Activated CD8-positive, alpha-beta T cell treated with anti-CD3 and anti-CD28 coated beads for 36 hours (primary cell): ENCODE data around the gene GALT. TPM values are rescaled to one million over a fixed set of nuclear protein-coding genes. Genes with fewer than 3 reads are reported as not detected.

ENCODE experiments used
- ATAC-seq: fragments of 200-7000 bp; cut with Tn5 transposase; one replicate; pipeline ENCODE4 v1.10.0; 2021; ENCODE audit warnings: mild to moderate bottlenecking, moderate library complexity
- CTCF ChIA-PET: fragments of 350-600 bp; sonication (Branson Sonifier 250); formaldehyde crosslinking; loops from one replicate; lab custom pipeline; 2021; ENCODE audit warnings: antibody characterized with exemption; lab: Charles Lee
- POLR2A ChIA-PET: fragments of 350-600 bp; sonication (Branson Sonifier 250); formaldehyde crosslinking; loops from one replicate; lab custom pipeline; 2021; ENCODE audit warnings: antibody characterized with exemption; lab: Charles Lee
- DNase-seq: peaks from one replicate; pipeline ENCODE4 v3.0.0-alpha.2; 2020
- H3K27ac Mint-ChIP-seq: one replicate; pipeline ENCODE4 v1.8.0; 2021; ENCODE audit warnings: mild to moderate bottlenecking, mixed read lengths
- H3K27me3 Mint-ChIP-seq: one replicate; pipeline ENCODE4 v1.8.0; 2021; ENCODE audit warnings: mixed read lengths
- H3K36me3 Mint-ChIP-seq: one replicate; pipeline ENCODE4 v1.8.0; 2021; ENCODE audit warnings: low read depth, mixed read lengths
- H3K4me1 Mint-ChIP-seq: one replicate; pipeline ENCODE4 v1.8.0; 2021; ENCODE audit warnings: low read depth, mixed read lengths
- H3K4me3 Mint-ChIP-seq: one replicate; pipeline ENCODE4 v1.8.0; 2021; ENCODE audit warnings: mild to moderate bottlenecking, moderate library complexity, mixed read lengths
- H3K9me3 Mint-ChIP-seq: one replicate; pipeline ENCODE4 v1.8.0; 2021; ENCODE audit warnings: mixed read lengths
- intact Hi-C: fragments of 100-400 bp; cut with micrococcal nuclease; formaldehyde crosslinking; loops from one replicate; pipeline ENCODE4 v1.10.0; 2022
- total RNA-seq, 2 experiments: library from RNA; stranded (reverse); gene quantifications; one replicate each; pipeline ENCODE4 v1.2.3, GENCODE V29; 2021
- TF ChIP-seq, protein P1 (sequence below): fragments of 200-600 bp; IDR thresholded peaks from one replicate; pipeline ENCODE4 v1.8.0; 2022; ENCODE audit warnings: antibody characterized with exemption, mild to moderate bottlenecking

Gene GALT
- total RNA-seq, 2 experiments from 2014 or later = 42.8 to 44.5 TPM

DNA sequence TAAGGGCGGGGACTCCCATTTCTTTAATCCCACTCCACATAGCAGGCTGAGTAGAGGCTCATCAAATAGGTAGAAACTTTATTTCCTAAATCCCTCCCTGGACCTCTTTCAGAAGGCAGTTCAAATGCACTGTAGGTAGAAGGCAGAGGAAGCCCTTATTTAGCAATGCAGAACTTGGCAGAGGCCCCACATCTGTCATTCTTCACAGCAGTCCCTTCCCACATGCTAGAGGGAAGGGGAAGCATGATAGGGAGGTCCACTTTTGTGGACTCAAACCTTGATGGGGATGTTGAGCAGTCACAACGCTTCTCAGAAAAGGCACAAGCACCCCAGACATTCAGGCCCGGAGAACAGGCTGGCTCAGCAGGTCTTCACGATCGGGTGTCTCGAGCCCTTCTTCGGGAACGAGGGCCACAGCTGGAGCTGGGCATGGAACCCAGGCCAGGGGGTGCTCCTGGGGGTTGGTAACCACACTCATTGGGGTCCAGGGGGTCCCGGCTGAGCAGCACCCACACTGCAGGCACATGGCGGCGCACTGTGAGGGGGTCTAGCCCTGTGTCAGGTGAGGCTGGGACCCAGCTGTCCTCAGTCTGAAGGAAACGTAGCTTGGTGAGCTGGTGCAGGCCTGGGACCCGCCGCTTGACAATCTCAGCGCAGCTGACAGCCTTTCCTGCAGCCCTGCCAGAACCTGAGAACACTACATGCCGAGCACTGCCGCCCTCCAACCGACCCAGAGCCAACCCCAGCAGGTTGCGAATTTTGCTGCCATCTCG is 35.9 kb upstream of the GALT start:
- POLR2A ChIA-PET = interaction anchor here (1.0 to 2.2 kb wide), 4 partner anchors 10 to 154 kb away, joined by 4 to 35 read pairs (median 4); partner anchors contain the start of genes DCTN3 and SIGMAR1
- Mint-ChIP-seq H3K27ac (no peak overlapping the region), H3K9me3 (no peaks in the 10 kb centered on the region), H3K4me3 (peak overlapping the region; percentile 87), H3K36me3 (peaks cover 17% of the 10 kb centered on the region), H3K4me1 (peaks cover 20% of the 10 kb centered on the region), H3K27me3 (no peaks in the 10 kb centered on the region)
- CTCF ChIA-PET = interaction anchor here (0.6 to 8.3 kb wide), 9 partner anchors 10 to 461 kb away, joined by 3 to 142 read pairs (median 7); partner anchors contain the start of genes DCTN3, GALT, SIGMAR1 and VCP
- intact Hi-C loops = no loop called here
- ATAC-seq (no peak), DNase-seq (no peak)
- TF ChIP-seq, protein P1, sequence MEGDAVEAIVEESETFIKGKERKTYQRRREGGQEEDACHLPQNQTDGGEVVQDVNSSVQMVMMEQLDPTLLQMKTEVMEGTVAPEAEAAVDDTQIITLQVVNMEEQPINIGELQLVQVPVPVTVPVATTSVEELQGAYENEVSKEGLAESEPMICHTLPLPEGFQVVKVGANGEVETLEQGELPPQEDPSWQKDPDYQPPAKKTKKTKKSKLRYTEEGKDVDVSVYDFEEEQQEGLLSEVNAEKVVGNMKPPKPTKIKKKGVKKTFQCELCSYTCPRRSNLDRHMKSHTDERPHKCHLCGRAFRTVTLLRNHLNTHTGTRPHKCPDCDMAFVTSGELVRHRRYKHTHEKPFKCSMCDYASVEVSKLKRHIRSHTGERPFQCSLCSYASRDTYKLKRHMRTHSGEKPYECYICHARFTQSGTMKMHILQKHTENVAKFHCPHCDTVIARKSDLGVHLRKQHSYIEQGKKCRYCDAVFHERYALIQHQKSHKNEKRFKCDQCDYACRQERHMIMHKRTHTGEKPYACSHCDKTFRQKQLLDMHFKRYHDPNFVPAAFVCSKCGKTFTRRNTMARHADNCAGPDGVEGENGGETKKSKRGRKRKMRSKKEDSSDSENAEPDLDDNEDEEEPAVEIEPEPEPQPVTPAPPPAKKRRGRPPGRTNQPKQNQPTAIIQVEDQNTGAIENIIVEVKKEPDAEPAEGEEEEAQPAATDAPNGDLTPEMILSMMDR = no peak

DNA sequence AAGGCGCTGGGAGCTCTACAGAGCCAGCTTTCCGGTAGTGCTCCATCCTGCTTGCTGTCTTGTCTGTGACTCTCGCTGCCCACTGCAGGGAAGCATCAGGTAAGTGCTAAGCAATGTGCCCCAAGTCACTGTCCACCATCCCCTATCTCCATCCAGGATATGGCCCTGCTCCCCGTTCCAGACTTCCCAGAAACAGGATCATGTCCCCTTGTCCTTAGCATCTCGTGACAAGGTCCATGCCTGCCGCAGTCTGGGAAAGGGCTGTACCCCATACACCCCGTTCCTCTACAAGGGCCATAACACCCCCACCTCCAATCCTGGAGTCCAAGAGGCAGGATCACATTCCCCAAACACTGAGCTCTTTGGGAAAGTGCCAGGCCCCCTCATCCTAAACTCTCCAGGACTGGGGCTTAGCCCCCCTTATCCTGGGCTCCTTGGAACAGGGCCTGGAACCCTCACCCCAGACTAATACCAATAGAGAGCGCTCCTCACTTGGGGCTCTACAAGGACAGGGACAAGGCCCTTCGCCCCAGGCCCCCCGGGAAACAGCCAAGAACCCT is 35.1 kb upstream of the GALT start:
- intact Hi-C loops = no loop called here
- H3K9me3 Mint-ChIP-seq = no peaks in the 10 kb centered on the region
- H3K36me3 Mint-ChIP-seq = peaks cover 17% of the 10 kb centered on the region
- peak overlapping the region; percentile 87 for H3K4me3 Mint-ChIP-seq
- ChIA-PET POLR2A (interaction anchor here (1.0 to 2.2 kb wide), 4 partner anchors 9 to 155 kb away, joined by 4 to 35 read pairs (median 4); partner anchors contain the start of genes DCTN3 and SIGMAR1), CTCF (interaction anchor here (0.6 to 8.3 kb wide), 10 partner anchors 9 to 461 kb away, joined by 3 to 142 read pairs (median 6); partner anchors contain the start of genes DCTN3, GALT, MYORG and SIGMAR1)
- peaks cover 20% of the 10 kb centered on the region for H3K4me1 Mint-ChIP-seq
- DNase-seq (no peak), ATAC-seq (peak; percentile 9)
- TF ChIP-seq, protein P1 = no peak
- peak overlapping the region; percentile 92 for H3K27ac Mint-ChIP-seq
- no peaks in the 10 kb centered on the region for H3K27me3 Mint-ChIP-seq

DNA sequence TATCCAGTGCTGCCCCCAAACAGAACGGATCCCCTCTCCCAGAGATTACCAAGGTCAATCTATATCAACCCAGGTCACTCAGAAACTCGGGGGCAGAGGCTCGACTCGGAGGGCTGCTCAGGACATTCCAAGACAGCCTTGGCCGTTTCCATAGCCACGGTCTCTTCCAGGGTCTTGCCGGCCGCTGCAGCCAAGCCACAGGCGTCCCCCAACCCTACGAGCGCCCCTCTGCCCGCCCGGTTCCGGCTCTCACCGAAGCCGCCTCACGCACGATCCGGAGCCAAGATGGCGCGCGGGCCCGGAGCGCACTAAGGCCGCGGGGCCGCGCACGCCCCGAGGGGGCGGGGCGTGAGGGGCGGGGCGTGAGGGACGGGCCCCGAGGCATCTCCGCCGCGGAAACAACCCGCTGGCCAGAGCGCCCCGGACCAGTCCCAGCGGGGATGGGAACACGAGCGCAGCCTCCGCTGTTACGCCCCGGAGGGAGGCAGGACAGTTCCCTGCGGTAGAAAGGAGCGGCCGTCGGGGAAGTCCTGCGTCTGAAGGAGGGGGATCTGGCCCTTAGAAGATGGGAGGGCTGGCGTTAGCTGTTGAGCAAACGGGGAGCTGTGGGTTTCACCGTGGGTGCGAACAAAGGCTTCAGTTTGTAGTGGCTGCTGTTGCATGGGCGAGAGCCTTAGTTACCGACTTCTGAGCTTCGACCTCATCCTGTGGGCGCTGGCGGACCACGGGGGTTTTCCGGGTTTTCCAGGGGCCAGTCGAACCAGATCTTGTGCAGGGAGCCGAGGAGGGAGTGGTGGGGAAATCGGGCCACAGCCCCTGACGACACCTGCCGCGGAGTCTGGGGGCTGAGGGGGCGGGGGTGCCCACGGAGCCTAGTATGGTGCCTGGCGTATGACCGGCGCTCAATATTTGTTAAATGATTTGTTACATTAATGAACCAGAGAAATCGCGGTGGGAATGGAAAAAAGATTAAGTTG is 34.4 kb upstream of the GALT start, which contains the start of gene RPP25L:
RPP25L (minus strand) TSS at position 287 of the 977 bp plus-strand sequence. CDS start 801 bp downstream, outside the sequence.
- intact Hi-C loops = loop anchor here (2.0 kb wide), 1 partner anchor 23 kb away; no protein-coding TSS in a partner anchor
- DNase-seq (peak; percentile 86), ATAC-seq (peak; percentile 97)
- H3K4me3 Mint-ChIP-seq = peak within 1 kb of the TSS; percentile 87
- peaks cover 20% of the 10 kb centered on the region for H3K4me1 Mint-ChIP-seq
- H3K27ac Mint-ChIP-seq = peak within 1 kb of the TSS; percentile 92
- ChIA-PET CTCF (interaction anchor here (0.9 to 8.3 kb wide), 9 partner anchors 8 to 235 kb away, joined by 3 to 142 read pairs (median 7); partner anchors contain the start of genes DCTN3, GALT, MYORG and SIGMAR1), POLR2A (interaction anchor here (1.0 to 2.2 kb wide), 4 partner anchors 9 to 34 kb away, joined by 4 to 35 read pairs (median 4); partner anchors contain the start of genes DCTN3, GALT and SIGMAR1)
- TF ChIP-seq, protein P1 = no peak
- no peaks in the 10 kb centered on the region for H3K9me3 Mint-ChIP-seq
- H3K27me3 Mint-ChIP-seq = no peaks in the 10 kb centered on the region
- H3K36me3 Mint-ChIP-seq = peaks cover 17% of the 10 kb centered on the region

GRCh38 chr9:34612788-34613390 is 33.6 kb upstream of the GALT start:
- TF ChIP-seq, protein P1 = peak; percentile 76
- Mint-ChIP-seq H3K9me3 (no peaks in the 10 kb centered on the region), H3K27me3 (no peaks in the 10 kb centered on the region), H3K4me3 (peak overlapping the region; percentile 87), H3K4me1 (peaks cover 20% of the 10 kb centered on the region), H3K36me3 (peaks cover 17% of the 10 kb centered on the region), H3K27ac (peak overlapping the region; percentile 92)
- POLR2A ChIA-PET = interaction anchor here (0.9 to 2.2 kb wide), 6 partner anchors 9 to 33 kb away, joined by 3 to 35 read pairs (median 4); partner anchors contain the start of genes GALT and SIGMAR1
- peak; percentile 81 for DNase-seq
- ATAC-seq = peak; percentile 40
- intact Hi-C loops = loop anchor here (2.0 kb wide), 1 partner anchor 22 kb away; no protein-coding TSS in a partner anchor
- CTCF ChIA-PET = interaction anchor here (0.7 to 8.3 kb wide), 14 partner anchors 8 to 90 kb away, joined by 3 to 142 read pairs (median 6); partner anchors contain the start of genes DCTN3, GALT and SIGMAR1
